H1 (cell line): ENCODE data around the gene MAST1. TPM values are rescaled to one million over a fixed set of nuclear protein-coding genes. Genes with fewer than 3 reads are reported as not detected.

Experiments
- CTCF ChIA-PET: fragments of 300-600 bp; sonication (Branson Sonifier 250); formaldehyde crosslinking; loops from one replicate; lab custom pipeline; 2021; ENCODE audit not compliant: partially characterized antibody; lab: Charles Lee
- POLR2A ChIA-PET: fragments of 300-600 bp; sonication (Branson Sonifier 250); formaldehyde crosslinking; loops from one replicate; lab custom pipeline; 2021; ENCODE audit warnings: inconsistent platforms; ENCODE audit not compliant: partially characterized antibody; lab: Charles Lee
- DNase-seq, 2 experiments: peaks; one replicate each; pipeline versions ENCODE4 v3.0.0 to v3.0.0-alpha.2; 2010 to 2022; ENCODE audit warnings: low spot score in 2 of 2, low read depth in 1 of 2, mixed read lengths in 1 of 2
- FAIRE-seq: peaks from 2 replicates; lab custom pipeline; 2011; peaks lifted over from hg19 to GRCh38; lab: Jason Lieb, UNC
- H2AFZ ChIP-seq: 2 replicates; pipeline ENCODE4 v1.8.1; 2012; ENCODE audit warnings: low read length, inconsistent platforms
- H2AK5ac ChIP-seq: 2 replicates; pipeline ENCODE4 v1.6.1; 2013; ENCODE audit warnings: low read depth, low read length
- H2BK120ac ChIP-seq: replicated peaks from 2 replicates; pipeline ENCODE3; 2013; ENCODE audit warnings: low read depth, low read length, inconsistent platforms
- H2BK12ac ChIP-seq: 2 replicates; pipeline ENCODE4 v1.6.1; 2013; ENCODE audit warnings: low read depth, low read length
- H2BK15ac ChIP-seq: 2 replicates; pipeline ENCODE4 v1.6.1; 2013; ENCODE audit warnings: low read length
- H2BK20ac ChIP-seq: 2 replicates; pipeline ENCODE4 v1.6.1; 2013; ENCODE audit warnings: low read length
- H2BK5ac ChIP-seq: 2 replicates; pipeline ENCODE4 v1.6.1; 2013; ENCODE audit warnings: low read depth, low read length
- H3K14ac ChIP-seq: 2 replicates; pipeline ENCODE4 v1.6.1; 2013; ENCODE audit warnings: inconsistent platforms; ENCODE audit not compliant: insufficient read length
- H3K18ac ChIP-seq: 2 replicates; pipeline ENCODE4 v1.6.1; 2013; ENCODE audit warnings: low read length; ENCODE audit errors: extremely low read depth
- H3K23ac ChIP-seq: 2 replicates; pipeline ENCODE4 v1.6.1; 2013; ENCODE audit warnings: inconsistent platforms; ENCODE audit not compliant: insufficient read length
- H3K23me2 ChIP-seq: 2 replicates; pipeline ENCODE4 v1.6.1; 2013; ENCODE audit warnings: low read depth, low read length
- H3K27ac ChIP-seq: 2 replicates; pipeline ENCODE4 v1.6.1; 2011; ENCODE audit warnings: low read depth, low read length, inconsistent platforms
- H3K27me3 ChIP-seq, 4 experiments: replicated peaks in 1 of 4; 1 replicate in 1 of 4; 2 replicates in 3 of 4; pipeline versions ENCODE4 v1.6.1 to v1.8.1; 2011 to 2013; ENCODE audit warnings: low read length in 3 of 4, mild to moderate bottlenecking in 3 of 4, inconsistent platforms in 2 of 4, mixed read lengths in 2 of 4, moderate library complexity in 1 of 4; ENCODE audit not compliant: control insufficient read depth in 3 of 4, insufficient read depth in 3 of 4; ENCODE audit errors: extremely low read depth in 1 of 4
- H3K36me3 ChIP-seq, 4 experiments: 2 replicates each; pipeline versions ENCODE4 v1.6.1 to v1.8.1; 2011 to 2013; ENCODE audit warnings: mild to moderate bottlenecking in 4 of 4, low read length in 3 of 4, moderate library complexity in 2 of 4, control low read depth in 1 of 4, inconsistent platforms in 1 of 4; ENCODE audit not compliant: insufficient read depth in 4 of 4, control insufficient read depth in 2 of 4
- H3K4ac ChIP-seq: replicated peaks from 2 replicates; pipeline ENCODE3; 2013; ENCODE audit warnings: low read length, low read depth, mixed read lengths, inconsistent platforms; ENCODE audit not compliant: insufficient read length
- H3K4me1 ChIP-seq, 4 experiments: replicated peaks in 1 of 4; 1 replicate in 1 of 4; 2 replicates in 3 of 4; pipeline versions ENCODE4 v1.6.1 to v1.8.1; 2011 to 2013; ENCODE audit warnings: low read length in 3 of 4, inconsistent platforms in 2 of 4, mixed read lengths in 1 of 4; ENCODE audit not compliant: insufficient read depth in 4 of 4, control insufficient read depth in 3 of 4
- H3K4me2 ChIP-seq, 2 experiments: 2 replicates each; pipeline versions ENCODE4 v1.6.1 to v1.8.1; 2011 to 2013; ENCODE audit warnings: low read depth in 2 of 2, low read length in 2 of 2, control low read depth in 1 of 2, inconsistent platforms in 1 of 2, mild to moderate bottlenecking in 1 of 2; ENCODE audit not compliant: insufficient read depth in 1 of 2
- H3K4me3 ChIP-seq, 4 experiments: fragments of 200-600, 300-600 bp in 1 of 4; sonication (generic), shearing (Covaris generic), sonication (Bioruptor Twin) in 1 of 4; 2 replicates each; pipeline versions ENCODE4 v1.5.1 to v1.8.1; 2011 to 2016; ENCODE audit warnings: low read length in 4 of 4, low read depth in 3 of 4, control low read depth in 2 of 4, inconsistent platforms in 2 of 4, mild to moderate bottlenecking in 2 of 4, mixed read lengths in 1 of 4, moderate library complexity in 1 of 4; ENCODE audit not compliant: insufficient read depth in 2 of 4; ENCODE audit errors: extremely low read depth in 1 of 4
- H3K56ac ChIP-seq: replicated peaks from 2 replicates; pipeline ENCODE3; 2013; ENCODE audit warnings: low read depth, mild to moderate bottlenecking, mixed read lengths, low read length, inconsistent platforms; ENCODE audit not compliant: insufficient read length
- H3K79me1 ChIP-seq: 2 replicates; pipeline ENCODE4 v1.6.1; 2013; ENCODE audit warnings: low read depth, low read length, control low read depth
- H3K79me2 ChIP-seq, 2 experiments: 2 replicates each; pipeline versions ENCODE4 v1.6.1 to v1.8.1; 2012 to 2013; ENCODE audit warnings: low read length in 2 of 2, mild to moderate bottlenecking in 2 of 2, inconsistent platforms in 1 of 2; ENCODE audit not compliant: insufficient read depth in 2 of 2, control insufficient read depth in 1 of 2
- H3K9ac ChIP-seq, 4 experiments: replicated peaks in 1 of 4; 1 replicate in 1 of 4; 2 replicates in 3 of 4; pipeline versions ENCODE4 v1.6.1 to v1.8.1; 2011 to 2013; ENCODE audit warnings: low read depth in 3 of 4, low read length in 3 of 4, control low read depth in 2 of 4, mild to moderate bottlenecking in 2 of 4, moderate library complexity in 2 of 4, inconsistent platforms in 1 of 4; ENCODE audit errors: extremely low read depth in 1 of 4
- H3K9me3 ChIP-seq, 2 experiments: 2 replicates each; pipeline versions ENCODE4 v1.6.1 to v1.8.1; 2012 to 2013; ENCODE audit warnings: mild to moderate bottlenecking in 2 of 2, moderate library complexity in 2 of 2, control low read depth in 1 of 2, inconsistent platforms in 1 of 2, low read depth in 1 of 2, low read length in 1 of 2, mixed read lengths in 1 of 2; ENCODE audit not compliant: insufficient read depth in 2 of 2
- H4K20me1 ChIP-seq, 2 experiments: replicated peaks in 1 of 2; 2 replicates each; pipeline versions ENCODE3 to v1.8.1; 2011 to 2013; ENCODE audit warnings: inconsistent platforms in 2 of 2, low read length in 2 of 2, mild to moderate bottlenecking in 1 of 2; ENCODE audit not compliant: insufficient read depth in 2 of 2, control insufficient read depth in 1 of 2
- H4K5ac ChIP-seq: 2 replicates; pipeline ENCODE4 v1.6.1; 2013; ENCODE audit warnings: low read length, low read depth, mixed read lengths, inconsistent platforms; ENCODE audit not compliant: insufficient read length
- H4K8ac ChIP-seq: 2 replicates; pipeline ENCODE4 v1.8.0; 2013; ENCODE audit warnings: mild to moderate bottlenecking, moderate library complexity, low read length, inconsistent platforms; ENCODE audit not compliant: insufficient read depth; ENCODE audit errors: extremely low read depth
- H4K91ac ChIP-seq: replicated peaks from 2 replicates; pipeline ENCODE3; 2013; ENCODE audit warnings: low read length, mixed read lengths, inconsistent platforms; ENCODE audit not compliant: insufficient read length
- CHD2 ChIP-seq: IDR thresholded peaks from 2 replicates; pipeline ENCODE4 v1.6.1; 2012; ENCODE audit warnings: low read length, improper control_type of control experiment
- FOSL1 ChIP-seq: IDR thresholded peaks from 2 replicates; pipeline ENCODE4 v1.6.1; 2011; ENCODE audit warnings: mild to moderate bottlenecking, low read depth, low read length, moderate library complexity; ENCODE audit not compliant: insufficient read depth
- GABPA ChIP-seq: IDR thresholded peaks from 2 replicates; pipeline ENCODE4 v1.6.1; 2011; ENCODE audit warnings: mild to moderate bottlenecking, low read length, moderate library complexity, borderline replicate concordance; ENCODE audit not compliant: insufficient read depth
- GTF2F1 ChIP-seq: IDR thresholded peaks from 2 replicates; pipeline ENCODE4 v1.6.1; 2012; ENCODE audit warnings: low read depth, low read length, improper control_type of control experiment, borderline replicate concordance
- HDAC2 ChIP-seq, 2 experiments: fragments of 300-600 bp in 1 of 2; sonication (generic) in 1 of 2; IDR thresholded peaks; 2 replicates each; pipeline ENCODE4 v1.6.1; 2011 to 2012; ENCODE audit warnings: low read depth in 2 of 2, low read length in 2 of 2, mild to moderate bottlenecking in 2 of 2, moderate library complexity in 2 of 2, borderline replicate concordance in 1 of 2, inconsistent platforms in 1 of 2
- RFX5 ChIP-seq: IDR thresholded peaks from 2 replicates; pipeline ENCODE4 v1.6.1; 2011; ENCODE audit warnings: low read depth, low read length, improper control_type of control experiment, borderline replicate concordance
- YY1 ChIP-seq: IDR thresholded peaks from 2 replicates; pipeline ENCODE4 v1.6.1; 2011; ENCODE audit warnings: low read depth, mild to moderate bottlenecking, low read length
- WGBS, 2 experiments: shearing (Covaris generic) in 1 of 2; methylation state at CpG; one replicate each; pipeline versions ENCODE4 v1.1.6 to v1.1.7; 2013 to 2015; ENCODE audit warnings: low lambda C conversion rate in 2 of 2, mixed read lengths in 2 of 2, inconsistent platforms in 1 of 2, low coverage in 1 of 2, missing lambda C conversion rate in 1 of 2; ENCODE audit not compliant: insufficient replicate concordance in 2 of 2, insufficient coverage in 1 of 2, insufficient read length in 1 of 2; ENCODE audit errors: extremely low coverage in 1 of 2, missing lambda C conversion rate in 1 of 2; 5-methylcytosine and 5-hydroxymethylcytosine counted together
- polyA plus RNA-seq, 7 experiments: library from polyadenylated mRNA; depleted of rRNA in 3 of 7; stranded (reverse) in 5 of 7; unstranded in 2 of 7; fragments of >200 nt in 5 of 7; fragments of 200-250 nt in 2 of 7; gene quantifications; 1 replicate in 5 of 7; 2 replicates in 1 of 7; 4 replicates in 1 of 7; pipeline versions ENCODE4 v1.2.1 to v1.2.3, GENCODE V29; 2011 to 2013; ENCODE audit warnings: missing spikeins in 2 of 7, mixed read lengths in 2 of 7
- total RNA-seq: library from RNA; stranded (reverse); fragmentation: NEBNext Ultra II Directional; extraction: Animal tissue kit (Norgen Biotek cat#: 25700); gene quantifications from 2 replicates; pipeline ENCODE4 v1.2.1, GENCODE V29; 2021
- TF ChIP-seq, protein P1 (sequence below): IDR thresholded peaks from 2 replicates; pipeline ENCODE4 v1.6.1; 2012; ENCODE audit warnings: low read length, inconsistent platforms

Gene MAST1
- total and polyA plus RNA-seq, 2 of the 8 experiments (the other 6 are each of a cell fraction or from before 2014, with no cell fraction given) = 15.6 to 28.3 TPM

DNA sequence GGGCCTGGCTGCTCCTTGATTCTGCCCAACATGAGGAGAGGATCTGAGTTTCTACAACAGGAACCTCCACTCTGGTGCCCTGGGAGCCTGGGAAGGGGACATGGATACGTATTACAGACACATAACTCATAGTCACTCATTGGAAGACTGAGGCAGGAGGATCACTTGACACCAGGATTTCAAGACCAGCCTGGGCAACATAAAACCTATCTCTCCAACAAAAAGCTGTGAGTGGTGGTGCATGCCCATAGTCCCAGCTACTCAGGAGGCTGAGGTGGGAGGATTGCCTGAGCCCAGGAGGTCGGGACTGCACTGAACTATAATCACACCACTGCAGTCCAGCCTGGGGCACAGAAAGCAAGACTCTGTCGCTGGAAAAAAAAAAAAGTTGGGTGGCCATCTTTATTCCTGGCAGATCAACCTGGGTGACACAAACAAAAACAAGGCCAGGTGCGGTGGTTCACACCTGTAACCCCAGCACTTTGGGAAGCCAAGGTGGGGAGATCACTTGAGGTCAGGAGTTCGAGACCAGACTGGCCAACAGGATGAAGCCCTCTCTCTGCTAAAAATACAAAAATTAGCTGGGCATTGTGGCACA, 49.8 kb downstream of the MAST1 start:
- Histone ChIP-seq H3K14ac (no peak overlapping the region), H4K91ac (no peak overlapping the region), H3K4ac (no peak overlapping the region), H3K18ac (no peak overlapping the region), H2BK15ac (peak overlapping the region; percentile 65; the same call in 1 of the 2 replicates), H2BK5ac (no peak overlapping the region), H3K56ac (no peak overlapping the region), H2BK120ac (no peak overlapping the region), H3K4me3 (no peak overlapping the region), H3K27ac (no peak overlapping the region), H2BK12ac (no peak overlapping the region), H3K23ac (no peak overlapping the region), H2BK20ac (no peak overlapping the region), H3K79me2 (peaks cover 0 to 12% of the 10 kb centered on the region in 2 experiments; a peak in 1 of 4 replicates), H3K4me2 (no peak overlapping the region), H3K79me1 (0 out of 2 replicates have a peak, but pooled peaks cover 3% of the 10 kb centered on the region), H2AFZ (no peak overlapping the region), H3K23me2 (peaks cover 17% of the 10 kb centered on the region; the same call in 1 of the 2 replicates), H4K5ac (no peak overlapping the region), H4K20me1 (peaks cover 0 to 8% of the 10 kb centered on the region in 2 experiments), H2AK5ac (no peak overlapping the region; the same call in 1 of the 2 replicates), H3K27me3 (peaks cover 0 to 9% (median 4%) of the 10 kb centered on the region in 4 experiments; a peak in 4 of 7 replicates), H3K36me3 (peaks cover 0 to under 1% (median 0%) of the 10 kb centered on the region in 4 experiments; a peak in 2 of 8 replicates), H3K9ac (no peak overlapping the region), H3K9me3 (no peaks in the 10 kb centered on the region; a peak in 2 of 4 replicates), H4K8ac (no peak overlapping the region), H3K4me1 (peaks cover 0 to 10% (median 9%) of the 10 kb centered on the region in 4 experiments; a peak in 5 of 7 replicates)
- ChIA-PET CTCF (interaction anchor here (1.1 to 1.8 kb wide), 3 partner anchors 25 to 141 kb away, joined by 4 to 10 read pairs (median 6); no protein-coding TSS in a partner anchor), POLR2A (interaction anchor here (0.7 to 10.5 kb wide), 13 partner anchors 7 to 128 kb away, joined by 3 to 110 read pairs (median 3); partner anchors contain the start of genes DNASE2, FARSA, GADD45GIP1 and KLF1)
- no peak for FAIRE-seq
- WGBS, 2 experiments = 81% methylated on average over 5 of the region's 5 CpGs; no CpG with 5 or more reads in 1 of the 2 experiments
- TF ChIP-seq HDAC2 (IDR thresholded peaks at IDR 0.05; ENCODE audit: borderline replicate concordance in 1 of 2, low read depth in 2 of 2, low read length in 2 of 2) = no peak
- TF ChIP-seq GABPA = no peak
- no peak for TF ChIP-seq RFX5
- no peak for TF ChIP-seq CHD2
- no peak for TF ChIP-seq FOSL1
- TF ChIP-seq YY1 = 0 out of 2 replicates have a peak, but pooled peaks have one; percentile 51
- TF ChIP-seq, protein P1, sequence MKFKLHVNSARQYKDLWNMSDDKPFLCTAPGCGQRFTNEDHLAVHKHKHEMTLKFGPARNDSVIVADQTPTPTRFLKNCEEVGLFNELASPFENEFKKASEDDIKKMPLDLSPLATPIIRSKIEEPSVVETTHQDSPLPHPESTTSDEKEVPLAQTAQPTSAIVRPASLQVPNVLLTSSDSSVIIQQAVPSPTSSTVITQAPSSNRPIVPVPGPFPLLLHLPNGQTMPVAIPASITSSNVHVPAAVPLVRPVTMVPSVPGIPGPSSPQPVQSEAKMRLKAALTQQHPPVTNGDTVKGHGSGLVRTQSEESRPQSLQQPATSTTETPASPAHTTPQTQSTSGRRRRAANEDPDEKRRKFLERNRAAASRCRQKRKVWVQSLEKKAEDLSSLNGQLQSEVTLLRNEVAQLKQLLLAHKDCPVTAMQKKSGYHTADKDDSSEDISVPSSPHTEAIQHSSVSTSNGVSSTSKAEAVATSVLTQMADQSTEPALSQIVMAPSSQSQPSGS = no peak
- TF ChIP-seq GTF2F1 = no peak
- DNase-seq = no peak
